ENCODE measurements around the gene SINHCAF. TPM values are rescaled to one million over a fixed set of nuclear protein-coding genes. Genes with fewer than 3 reads are reported as not detected.

SINHCAF gene
- total and polyA plus RNA-seq, 2 experiments from 2014 or later: 581 to 686 TPM

DNA sequence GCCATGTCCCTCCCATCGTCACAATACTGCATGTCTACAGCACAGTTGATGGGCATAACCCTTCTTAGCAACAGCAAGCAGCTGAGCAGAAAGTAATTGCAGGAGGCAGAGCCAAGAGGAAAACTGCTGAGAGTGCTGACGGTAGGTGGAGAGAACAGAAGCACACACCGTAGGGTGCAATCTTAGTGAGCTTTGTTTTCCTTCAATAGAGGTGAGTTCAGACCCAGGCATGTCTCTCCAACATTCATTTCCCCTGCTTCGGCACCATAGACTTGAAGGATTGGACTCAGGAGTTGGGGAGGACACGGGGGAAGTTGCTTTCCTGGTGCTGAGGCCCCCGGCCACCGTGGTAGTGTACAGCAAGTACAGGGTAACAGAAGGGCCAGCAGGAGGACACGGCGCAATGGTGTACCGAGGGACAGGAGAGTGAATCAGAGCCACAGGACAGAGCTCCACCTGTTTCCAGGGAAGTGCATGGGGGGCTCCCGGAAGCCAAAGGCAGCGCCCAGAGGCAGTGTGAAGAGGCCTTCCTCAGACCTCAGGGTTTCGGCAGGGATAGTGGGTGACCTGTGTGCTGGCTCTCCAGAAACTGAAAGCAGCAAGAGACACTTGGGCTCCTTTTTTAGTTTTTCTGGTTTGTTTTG is 36.3 kb upstream of the SINHCAF start:
- H3K9me3 Mint-ChIP-seq: peaks cover 3% of the 10 kb centered on the region; the same call in 2 of the 3 replicates
- H3K27ac ChIP-seq (ENCODE audit: low read depth): peak overlapping the region; percentile 71
- peaks cover 33% of the 10 kb centered on the region for H3K4me1 Mint-ChIP-seq
- TF ChIP-seq STAT1 (IDR thresholded peaks at IDR 0.05; ENCODE audit: unreplicated experiment) (no peak), CREB1 (CRISPR knock-in tag; IDR thresholded peaks at IDR 0.05; ENCODE audit: low read depth) (no peak), NANOG (IDR thresholded peaks at IDR 0.05; ENCODE audit: borderline replicate concordance) (no peak), EZH2phosphoT487 (IDR thresholded peaks at IDR 0.05; ENCODE audit: unreplicated experiment) (no peak)
- TF ChIP-seq, protein P1, sequence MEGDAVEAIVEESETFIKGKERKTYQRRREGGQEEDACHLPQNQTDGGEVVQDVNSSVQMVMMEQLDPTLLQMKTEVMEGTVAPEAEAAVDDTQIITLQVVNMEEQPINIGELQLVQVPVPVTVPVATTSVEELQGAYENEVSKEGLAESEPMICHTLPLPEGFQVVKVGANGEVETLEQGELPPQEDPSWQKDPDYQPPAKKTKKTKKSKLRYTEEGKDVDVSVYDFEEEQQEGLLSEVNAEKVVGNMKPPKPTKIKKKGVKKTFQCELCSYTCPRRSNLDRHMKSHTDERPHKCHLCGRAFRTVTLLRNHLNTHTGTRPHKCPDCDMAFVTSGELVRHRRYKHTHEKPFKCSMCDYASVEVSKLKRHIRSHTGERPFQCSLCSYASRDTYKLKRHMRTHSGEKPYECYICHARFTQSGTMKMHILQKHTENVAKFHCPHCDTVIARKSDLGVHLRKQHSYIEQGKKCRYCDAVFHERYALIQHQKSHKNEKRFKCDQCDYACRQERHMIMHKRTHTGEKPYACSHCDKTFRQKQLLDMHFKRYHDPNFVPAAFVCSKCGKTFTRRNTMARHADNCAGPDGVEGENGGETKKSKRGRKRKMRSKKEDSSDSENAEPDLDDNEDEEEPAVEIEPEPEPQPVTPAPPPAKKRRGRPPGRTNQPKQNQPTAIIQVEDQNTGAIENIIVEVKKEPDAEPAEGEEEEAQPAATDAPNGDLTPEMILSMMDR (conservative IDR thresholded peaks at IDR 0.05; ENCODE audit: low read depth in 2 of 2): no peak
- TF ChIP-seq, protein P2, sequence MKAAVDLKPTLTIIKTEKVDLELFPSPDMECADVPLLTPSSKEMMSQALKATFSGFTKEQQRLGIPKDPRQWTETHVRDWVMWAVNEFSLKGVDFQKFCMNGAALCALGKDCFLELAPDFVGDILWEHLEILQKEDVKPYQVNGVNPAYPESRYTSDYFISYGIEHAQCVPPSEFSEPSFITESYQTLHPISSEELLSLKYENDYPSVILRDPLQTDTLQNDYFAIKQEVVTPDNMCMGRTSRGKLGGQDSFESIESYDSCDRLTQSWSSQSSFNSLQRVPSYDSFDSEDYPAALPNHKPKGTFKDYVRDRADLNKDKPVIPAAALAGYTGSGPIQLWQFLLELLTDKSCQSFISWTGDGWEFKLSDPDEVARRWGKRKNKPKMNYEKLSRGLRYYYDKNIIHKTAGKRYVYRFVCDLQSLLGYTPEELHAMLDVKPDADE (IDR thresholded peaks at IDR 0.05): no peak
- H3K36me3 Mint-ChIP-seq (ENCODE audit: low read depth): peaks cover 2% of the 10 kb centered on the region; the same call in 1 of the 3 replicates
- H3K4me2 ChIP-seq: peak overlapping the region; percentile 58; the same call in 1 of the 2 replicates
- DNase-seq (ENCODE audit: low spot score): peak; percentile 54
- H3K9me2 ChIP-seq (ENCODE audit: insufficient read depth): no peaks in the 10 kb centered on the region
- peak overlapping the region; percentile 91 for H3K27ac Mint-ChIP-seq
- H3K36me3 ChIP-seq (ENCODE audit: insufficient read depth): no peaks in the 10 kb centered on the region
- peaks cover 5% of the 10 kb centered on the region for H3K27me3 Mint-ChIP-seq (ENCODE audit: insufficient read depth, low read depth, poor library complexity)
- H3F3A ChIP-seq (replicated peaks; ENCODE audit: low read depth): peaks cover 11% of the 10 kb centered on the region; the same call in 1 of the 2 replicates
- ATAC-seq: peak; percentile 78
- H4K20me1 ChIP-seq (replicated peaks; ENCODE audit: insufficient read depth): no peaks in the 10 kb centered on the region
- H3K27me3 ChIP-seq (ENCODE audit: insufficient read depth): no peaks in the 10 kb centered on the region
- H3K4me3 ChIP-seq: peak overlapping the region; percentile 24; the same call in 1 of the 2 replicates
- H3K4me1 ChIP-seq (ENCODE audit: insufficient read depth): peaks cover 21% of the 10 kb centered on the region
- H2AFZ ChIP-seq: peak overlapping the region; percentile 70
- 0 out of 2 replicates have a peak, but pooled peaks cover 7% of the 10 kb centered on the region for H3K79me2 ChIP-seq (replicated peaks; ENCODE audit: insufficient read depth)
- H3K4me3 Mint-ChIP-seq: peak overlapping the region; percentile 57

DNA sequence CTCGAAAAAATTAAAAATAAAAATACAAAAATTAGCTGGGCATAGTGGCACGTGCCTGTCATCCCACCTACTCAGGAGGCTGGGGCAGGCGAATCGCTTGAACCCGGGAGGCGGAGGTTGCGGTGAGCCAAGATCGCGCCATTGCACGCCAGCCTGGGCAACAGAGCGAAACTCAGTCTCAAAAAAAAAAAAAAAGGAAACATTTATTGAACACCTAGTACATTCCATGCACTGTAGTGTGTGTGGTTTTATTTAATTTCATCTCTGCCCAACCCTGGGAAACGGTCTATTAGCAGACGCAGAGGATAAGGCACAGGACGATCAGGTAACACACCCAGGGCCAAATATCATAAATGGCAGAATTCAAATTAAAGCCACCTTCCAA is 35.8 kb upstream of the SINHCAF start:
- Histone ChIP-seq H3K4me2 (peak overlapping the region; percentile 58; the same call in 1 of the 2 replicates), H3K27ac (ENCODE audit: low read depth) (peak overlapping the region; percentile 71; the same call in 1 of the 2 replicates), H2AFZ (peak overlapping the region; percentile 70), H3K4me1 (ENCODE audit: insufficient read depth) (peaks cover 21% of the 10 kb centered on the region), H3F3A (replicated peaks; ENCODE audit: low read depth) (peaks cover 11% of the 10 kb centered on the region; the same call in 1 of the 2 replicates), H3K27me3 (ENCODE audit: insufficient read depth) (no peaks in the 10 kb centered on the region), H4K20me1 (replicated peaks; ENCODE audit: insufficient read depth) (no peaks in the 10 kb centered on the region), H3K4me3 (no peak overlapping the region), H3K9me2 (ENCODE audit: insufficient read depth) (no peaks in the 10 kb centered on the region), H3K79me2 (replicated peaks; ENCODE audit: insufficient read depth) (0 out of 2 replicates have a peak, but pooled peaks cover 7% of the 10 kb centered on the region), H3K36me3 (ENCODE audit: insufficient read depth) (no peaks in the 10 kb centered on the region)
- peaks cover 2% of the 10 kb centered on the region; the same call in 1 of the 3 replicates for H3K36me3 Mint-ChIP-seq (ENCODE audit: low read depth)
- peaks cover 33% of the 10 kb centered on the region for H3K4me1 Mint-ChIP-seq
- peak overlapping the region; percentile 91; the same call in 1 of the 2 replicates for H3K27ac Mint-ChIP-seq
- ATAC-seq (no peak), DNase-seq (ENCODE audit: low spot score) (no peak)
- H3K27me3 Mint-ChIP-seq (ENCODE audit: insufficient read depth, low read depth, poor library complexity): peaks cover 5% of the 10 kb centered on the region
- H3K4me3 Mint-ChIP-seq: peak overlapping the region; percentile 57; the same call in 1 of the 3 replicates
- peaks cover 3% of the 10 kb centered on the region; the same call in 2 of the 3 replicates for H3K9me3 Mint-ChIP-seq
- TF ChIP-seq, protein P3, sequence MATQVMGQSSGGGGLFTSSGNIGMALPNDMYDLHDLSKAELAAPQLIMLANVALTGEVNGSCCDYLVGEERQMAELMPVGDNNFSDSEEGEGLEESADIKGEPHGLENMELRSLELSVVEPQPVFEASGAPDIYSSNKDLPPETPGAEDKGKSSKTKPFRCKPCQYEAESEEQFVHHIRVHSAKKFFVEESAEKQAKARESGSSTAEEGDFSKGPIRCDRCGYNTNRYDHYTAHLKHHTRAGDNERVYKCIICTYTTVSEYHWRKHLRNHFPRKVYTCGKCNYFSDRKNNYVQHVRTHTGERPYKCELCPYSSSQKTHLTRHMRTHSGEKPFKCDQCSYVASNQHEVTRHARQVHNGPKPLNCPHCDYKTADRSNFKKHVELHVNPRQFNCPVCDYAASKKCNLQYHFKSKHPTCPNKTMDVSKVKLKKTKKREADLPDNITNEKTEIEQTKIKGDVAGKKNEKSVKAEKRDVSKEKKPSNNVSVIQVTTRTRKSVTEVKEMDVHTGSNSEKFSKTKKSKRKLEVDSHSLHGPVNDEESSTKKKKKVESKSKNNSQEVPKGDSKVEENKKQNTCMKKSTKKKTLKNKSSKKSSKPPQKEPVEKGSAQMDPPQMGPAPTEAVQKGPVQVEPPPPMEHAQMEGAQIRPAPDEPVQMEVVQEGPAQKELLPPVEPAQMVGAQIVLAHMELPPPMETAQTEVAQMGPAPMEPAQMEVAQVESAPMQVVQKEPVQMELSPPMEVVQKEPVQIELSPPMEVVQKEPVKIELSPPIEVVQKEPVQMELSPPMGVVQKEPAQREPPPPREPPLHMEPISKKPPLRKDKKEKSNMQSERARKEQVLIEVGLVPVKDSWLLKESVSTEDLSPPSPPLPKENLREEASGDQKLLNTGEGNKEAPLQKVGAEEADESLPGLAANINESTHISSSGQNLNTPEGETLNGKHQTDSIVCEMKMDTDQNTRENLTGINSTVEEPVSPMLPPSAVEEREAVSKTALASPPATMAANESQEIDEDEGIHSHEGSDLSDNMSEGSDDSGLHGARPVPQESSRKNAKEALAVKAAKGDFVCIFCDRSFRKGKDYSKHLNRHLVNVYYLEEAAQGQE (IDR thresholded peaks at IDR 0.05; ENCODE audit: unreplicated experiment): no peak
- no peak for TF ChIP-seq NANOG (IDR thresholded peaks at IDR 0.05; ENCODE audit: borderline replicate concordance)
